A549 (cell line): ENCODE results near the gene CADM1. TPM values are rescaled to one million over a fixed set of nuclear protein-coding genes. Genes with fewer than 3 reads are reported as not detected.

ENCODE experiments used
- ATAC-seq, 2 experiments: fragments of 200-7000 bp in 1 of 2; fragments of >200 bp in 1 of 2; cut with Nextera tagmentation in 1 of 2; cut with Tn5 transposase in 1 of 2; 3 replicates each; pipeline versions ENCODE4 v1.8.0 to v1.9.1; 2018 to 2020; ENCODE audit warnings: mild to moderate bottlenecking in 1 of 2, moderate library complexity in 1 of 2
- CTCF ChIA-PET: fragments of 300-600 bp; sonication (Branson Sonifier 250); formaldehyde crosslinking; extraction: SDS; loops from one replicate; lab custom pipeline; 2021; ENCODE audit warnings: antibody characterized with exemption, inconsistent platforms; lab: Yijun Ruan, JAX
- POLR2A ChIA-PET: fragments of 350-600 bp; formaldehyde crosslinking; extraction: SDS; loops from one replicate; lab custom pipeline; 2021; ENCODE audit warnings: antibody characterized with exemption, inconsistent platforms; lab: Yijun Ruan, JAX
- DNase-seq, 2 experiments: peaks; one replicate each; pipeline versions ENCODE4 v3.0.0 to v3.0.0-alpha.2; 2011 to 2016; ENCODE audit warnings: low read depth in 1 of 2, low spot score in 1 of 2
- FAIRE-seq: peaks from 2 replicates; lab custom pipeline; 2011; peaks lifted over from hg19 to GRCh38; lab: Jason Lieb, UNC
- H3K27ac ChIP-seq, 2 experiments: fragments of >200 bp; sonication (Bioruptor Twin); formaldehyde crosslinking; 3 replicates each; pipeline ENCODE4 v1.5.1; 2016 to 2017
- H3K4me1 ChIP-seq: fragments of >200 bp; sonication (Bioruptor Twin); formaldehyde crosslinking; 3 replicates; pipeline ENCODE4 v1.6.1; 2016
- H3K4me2 ChIP-seq: fragments of >200 bp; sonication (Bioruptor Twin); formaldehyde crosslinking; 3 replicates; pipeline ENCODE4 v1.6.1; 2016
- H3K4me3 ChIP-seq: fragments of >200 bp; sonication (Bioruptor Twin); formaldehyde crosslinking; 3 replicates; pipeline ENCODE4 v1.5.1; 2016
- H3K9me3 ChIP-seq: fragments of >200 bp; sonication (Bioruptor Twin); formaldehyde crosslinking; 3 replicates; pipeline ENCODE4 v1.6.1; 2016
- ATOH8 ChIP-seq: fragments of 250-450 bp; sonication (Bioruptor Pico); IDR thresholded peaks from 2 replicates; pipeline ENCODE4 v1.5.0; 2020; ENCODE audit warnings: low read depth, mild to moderate bottlenecking, moderate library complexity
- BCL3 ChIP-seq: fragments of >200 bp; sonication (Bioruptor Twin); formaldehyde crosslinking; IDR thresholded peaks from 3 replicates; pipeline ENCODE4 v1.6.1; 2016
- CBX2 ChIP-seq: fragments of 200-600 bp; sonication (generic); IDR thresholded peaks from 2 replicates; pipeline ENCODE4 v1.6.1; 2016; ENCODE audit warnings: low read depth, mild to moderate bottlenecking, borderline replicate concordance
- CHD4 ChIP-seq: fragments of 200-600 bp; sonication (generic); IDR thresholded peaks from 2 replicates; pipeline ENCODE4 v1.6.1; 2016; ENCODE audit warnings: antibody characterized with exemption, mild to moderate bottlenecking, borderline replicate concordance
- CTCF ChIP-seq: fragments of >200 bp; sonication (Bioruptor Twin); formaldehyde crosslinking; IDR thresholded peaks from 3 replicates; pipeline ENCODE4 v1.5.1; 2016
- ESRRA ChIP-seq: fragments of 150-350 bp; IDR thresholded peaks from 2 replicates; pipeline ENCODE4 v1.6.1; 2014; ENCODE audit warnings: mild to moderate bottlenecking, low read length, borderline replicate concordance
- FOSB ChIP-seq: fragments of 250-450 bp; sonication (Bioruptor Pico); IDR thresholded peaks from 2 replicates; pipeline ENCODE4 v1.5.0; 2020; ENCODE audit warnings: mild to moderate bottlenecking, moderate library complexity
- FOSL2 ChIP-seq, 2 experiments: fragments of 450-650 bp in 1 of 2; fragments of >200 bp in 1 of 2; sonication (Bioruptor Twin) in 1 of 2; formaldehyde crosslinking; IDR thresholded peaks; 2 replicates each; pipeline versions ENCODE4 v1.5.0 to v1.6.1; 2016 to 2020; ENCODE audit warnings: mild to moderate bottlenecking in 1 of 2, moderate library complexity in 1 of 2
- HOXB13 ChIP-seq: fragments of 250-450 bp; sonication (Bioruptor Pico); IDR thresholded peaks from 2 replicates; pipeline ENCODE4 v1.5.0; 2020; ENCODE audit warnings: low read depth, mild to moderate bottlenecking, moderate library complexity
- JUNB ChIP-seq: fragments of >200 bp; sonication (Bioruptor Twin); formaldehyde crosslinking; IDR thresholded peaks from 2 replicates; pipeline ENCODE4 v1.6.1; 2016
- MAFK ChIP-seq: fragments of 450-650 bp; IDR thresholded peaks from 2 replicates; pipeline ENCODE4 v1.6.1; 2014; ENCODE audit not compliant: partially characterized antibody
- MAX ChIP-seq: IDR thresholded peaks from 2 replicates; pipeline ENCODE4 v1.6.1; 2012
- MYC ChIP-seq: IDR thresholded peaks from 2 replicates; pipeline ENCODE4 v1.6.1; 2012; ENCODE audit warnings: mild to moderate bottlenecking, inconsistent platforms, low read length, improper control_type of control experiment, borderline replicate concordance
- NFE2L2 ChIP-seq: fragments of 150-350 bp; conservative IDR thresholded peaks from 2 replicates; pipeline ENCODE4 v1.6.1; 2014; ENCODE audit warnings: low read length
- NPAS2 ChIP-seq: fragments of 250-450 bp; sonication (Bioruptor Pico); IDR thresholded peaks from 2 replicates; pipeline ENCODE4 v1.8.0; 2022; ENCODE audit warnings: mild to moderate bottlenecking, moderate library complexity, borderline replicate concordance
- PBX3 ChIP-seq: IDR thresholded peaks from 2 replicates; pipeline ENCODE4 v1.6.1; 2012
- RAD21 ChIP-seq, 2 experiments: fragments of >200 bp in 1 of 2; sonication (Bioruptor Twin) in 1 of 2; formaldehyde crosslinking in 1 of 2; IDR thresholded peaks in 1 of 2; conservative IDR thresholded peaks in 1 of 2; 2 replicates in 1 of 2; 3 replicates in 1 of 2; pipeline ENCODE4 v1.6.1; 2012 to 2018; ENCODE audit warnings: inconsistent platforms in 1 of 2
- RNF2 ChIP-seq: fragments of 200-600 bp; sonication (generic); IDR thresholded peaks from 2 replicates; pipeline ENCODE4 v1.6.1; 2016; ENCODE audit warnings: low read depth, mild to moderate bottlenecking, antibody characterized with exemption, moderate library complexity, borderline replicate concordance
- ZSCAN20 ChIP-seq: fragments of 250-450 bp; sonication (Bioruptor Pico); IDR thresholded peaks from 2 replicates; pipeline ENCODE4 v1.8.0; 2022; ENCODE audit warnings: mild to moderate bottlenecking, moderate library complexity
- WGBS: methylation state at CpG from one replicate; pipeline ENCODE4 v1.1.6; 2017; ENCODE audit errors: missing lambda C conversion rate; 5-methylcytosine and 5-hydroxymethylcytosine counted together
- polyA plus RNA-seq, 4 experiments: library from polyadenylated mRNA; depleted of rRNA in 3 of 4; stranded (reverse); fragments of >200 nt; fragmentation: RNase III in 1 of 4; extraction: RNeasy Plus Mini Kit Qiagen cat#74134 plus additional on column Dnase treatment in 1 of 4; gene quantifications; 2 replicates in 3 of 4; 3 replicates in 1 of 4; pipeline ENCODE4 v1.2.3, GENCODE V29; 2011 to 2017

CADM1 gene
- polyA plus RNA-seq, 2 of the 4 experiments (the other 2 are of a cell fraction) = 33.4 to 36.7 TPM

- no peak overlapping the region for H3K4me3 ChIP-seq
- CTCF ChIA-PET = no interaction called here
- FAIRE-seq (no peak), ATAC-seq (no peak), DNase-seq (no peak)
- 100% methylated on average over 1 of the region's 1 CpG for WGBS
- H3K4me1 ChIP-seq = peaks cover 2% of the 10 kb centered on the region; the same call in 2 of the 3 replicates
- H3K9me3 ChIP-seq = no peaks in the 10 kb centered on the region
- TF ChIP-seq ZSCAN20 (CRISPR knock-in tag) (no peak), FOSB (CRISPR knock-in tag) (no peak), MAX (no peak), CHD4 (no peak), RAD21 (conservative IDR thresholded peaks at IDR 0.05 in 1 of 2, IDR thresholded peaks at IDR 0.05 in 1 of 2) (no peak), ESRRA (no peak), NPAS2 (CRISPR knock-in tag) (no peak), MYC (no peak), MAFK (no peak), NFE2L2 (no peak), HOXB13 (CRISPR knock-in tag) (no peak)
- no peak overlapping the region for H3K27ac ChIP-seq
- H3K4me2 ChIP-seq = no peak overlapping the region
- POLR2A ChIA-PET = no interaction called here
Observed at GRCh38 chr11:115462757-115463156, 41.5 kb downstream of the CADM1 start.

GRCh38 chr11:115462004-115462541, 42.1 kb downstream of the CADM1 start:
- no peak overlapping the region for H3K27ac ChIP-seq
- no peak for FAIRE-seq
- no peak overlapping the region for H3K4me2 ChIP-seq
- no peak for ATAC-seq
- H3K4me3 ChIP-seq = no peak overlapping the region
- DNase-seq = no peak
- peaks cover 2% of the 10 kb centered on the region; the same call in 2 of the 3 replicates for H3K4me1 ChIP-seq
- 87% methylated on average over 17 of the region's 18 CpGs for WGBS
- ChIA-PET CTCF (interaction anchor here (1.0 kb wide), 1 partner anchor 37 kb away, joined by 3 read pairs; no protein-coding TSS in a partner anchor), POLR2A (no interaction called here)
- no peaks in the 10 kb centered on the region for H3K9me3 ChIP-seq
- TF ChIP-seq BCL3 (no peak), CBX2 (no peak), RNF2 (no peak), FOSL2 (IDR thresholded peaks at IDR 0.05) (no peak), FOSL2 (CRISPR knock-in tag; IDR thresholded peaks at IDR 0.05) (no peak), ATOH8 (no peak), JUNB (no peak), CTCF (no peak), ZSCAN20 (CRISPR knock-in tag) (no peak), PBX3 (no peak)
